Putamen (tissue), 1 donor: ENCODE results near the gene RBBP4.
"Not testable (repeated sequence)": the region's sequence is repeated elsewhere in the genome, so short reads cannot be mapped to it uniquely, and the experiment has no call there.

Experiments used
- DNase-seq: peaks from one replicate; pipeline ENCODE4 v3.0.0-alpha.2; 2016; ENCODE audit warnings: low spot score

Gene RBBP4

DNA sequence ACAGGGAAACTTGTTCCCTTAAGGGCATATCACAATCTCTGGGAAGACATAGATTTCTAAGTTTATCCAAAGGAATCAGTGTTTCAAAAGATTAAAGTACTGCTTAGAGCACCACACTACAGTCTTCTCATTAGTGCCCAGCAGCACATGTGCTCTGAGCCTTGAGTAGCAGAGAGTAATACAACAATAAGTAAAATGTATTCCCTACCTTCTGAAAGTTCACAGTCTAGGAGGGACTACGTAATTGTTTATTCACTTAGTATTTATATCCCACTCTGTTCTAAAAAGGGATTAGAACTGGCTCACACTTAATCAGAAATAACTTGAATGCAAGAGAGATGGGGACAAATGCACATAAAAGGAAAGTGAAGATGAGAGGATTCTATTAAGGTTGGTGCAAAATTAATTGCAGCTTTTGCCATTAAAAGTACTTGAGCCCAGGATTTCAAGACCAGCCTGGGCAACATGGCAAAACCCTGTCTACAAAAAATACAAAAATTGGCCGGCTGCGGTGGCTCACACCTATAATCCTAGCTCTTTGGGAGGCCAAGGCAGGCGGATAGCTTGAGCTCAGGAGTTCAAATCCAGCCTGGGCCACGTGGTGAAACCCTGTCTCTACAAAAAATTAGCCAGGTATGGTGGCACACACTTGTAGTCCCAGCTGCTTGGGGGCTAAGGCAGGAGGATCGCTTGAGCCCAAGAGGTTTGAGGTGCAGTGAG lies 42.6 kb downstream of the RBBP4 start:
- DNase-seq, result no peak

DNA sequence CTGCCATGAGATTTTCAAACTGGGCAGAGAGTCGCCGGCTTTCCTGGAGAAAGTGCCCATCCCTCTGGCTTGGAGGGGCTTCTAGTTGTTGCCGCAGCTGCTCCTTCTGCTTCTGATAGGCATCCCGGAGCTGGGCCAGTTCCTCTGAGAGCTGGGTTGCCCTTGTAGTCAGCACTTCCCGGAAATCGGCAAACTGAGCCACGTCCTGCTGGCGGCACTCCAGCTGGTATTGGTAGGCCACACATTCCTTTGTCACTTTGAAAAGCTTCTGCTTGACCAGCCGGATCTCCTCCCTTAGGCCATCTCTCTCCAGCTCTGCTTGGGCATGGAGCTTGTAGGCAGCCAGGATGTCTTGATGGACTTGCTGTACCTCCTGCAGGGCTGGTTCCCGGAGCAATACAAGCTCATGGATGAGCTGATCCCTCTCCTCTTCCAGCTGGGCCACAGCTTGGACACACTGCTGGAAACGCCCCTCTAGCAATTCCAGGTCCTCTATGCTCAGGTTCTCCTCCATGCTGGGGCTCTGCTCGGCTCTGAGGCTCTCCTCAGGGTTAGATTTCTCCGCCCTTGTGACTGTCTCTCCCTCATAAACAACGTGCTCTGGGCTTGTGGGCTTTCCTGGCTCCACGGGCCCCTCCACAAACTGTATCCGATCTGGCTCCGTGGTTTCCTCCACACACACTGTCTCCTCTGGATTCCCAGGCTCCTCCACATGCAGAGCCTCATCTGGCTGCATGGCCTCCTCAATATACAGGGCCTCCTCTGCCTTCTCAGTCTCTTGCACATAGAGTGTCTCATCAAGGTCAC lies 44.3 kb downstream of the RBBP4 start:
- DNase-seq, result no peak

DNA sequence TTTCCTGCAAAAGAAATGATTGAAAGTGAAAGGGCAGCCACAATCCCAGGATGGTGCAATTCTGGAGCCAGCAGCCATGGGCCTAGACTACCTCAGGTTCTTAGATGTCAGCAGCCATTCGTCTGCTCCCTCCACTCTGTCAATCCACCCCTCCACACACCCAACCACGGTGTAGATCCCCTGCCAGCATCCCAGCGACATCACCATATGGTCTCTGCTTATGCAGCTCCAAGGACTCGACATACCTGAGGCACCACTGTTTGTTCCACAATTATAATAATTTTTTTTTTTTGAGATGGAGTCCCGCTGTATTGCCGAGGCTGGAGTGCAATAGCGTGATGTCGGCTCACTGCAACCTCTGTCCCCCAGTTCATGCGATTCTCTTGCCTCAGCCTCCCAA lies 45.0 kb downstream of the RBBP4 start:
- no peak for DNase-seq

DNA sequence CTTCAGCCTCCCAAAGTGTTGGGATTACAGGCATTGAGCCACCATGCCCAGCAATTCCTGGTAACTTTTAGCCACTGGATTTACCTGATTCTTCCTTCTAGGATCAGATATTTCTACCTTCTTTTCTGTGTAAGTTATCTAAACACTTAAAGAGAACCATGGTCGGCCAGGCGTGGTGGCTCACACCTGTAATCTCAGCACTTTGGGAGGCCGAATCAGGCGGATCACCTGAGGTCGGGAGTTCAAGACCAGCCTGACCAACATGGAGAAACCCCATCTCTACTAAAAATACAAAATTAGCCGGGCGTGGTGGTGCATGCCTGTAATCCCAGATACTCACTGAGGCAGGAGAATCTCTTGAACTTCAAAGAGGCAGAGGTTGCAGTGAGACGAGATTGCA lies 46.0 kb downstream of the RBBP4 start:
- DNase-seq, result not testable (repeated sequence)

DNA sequence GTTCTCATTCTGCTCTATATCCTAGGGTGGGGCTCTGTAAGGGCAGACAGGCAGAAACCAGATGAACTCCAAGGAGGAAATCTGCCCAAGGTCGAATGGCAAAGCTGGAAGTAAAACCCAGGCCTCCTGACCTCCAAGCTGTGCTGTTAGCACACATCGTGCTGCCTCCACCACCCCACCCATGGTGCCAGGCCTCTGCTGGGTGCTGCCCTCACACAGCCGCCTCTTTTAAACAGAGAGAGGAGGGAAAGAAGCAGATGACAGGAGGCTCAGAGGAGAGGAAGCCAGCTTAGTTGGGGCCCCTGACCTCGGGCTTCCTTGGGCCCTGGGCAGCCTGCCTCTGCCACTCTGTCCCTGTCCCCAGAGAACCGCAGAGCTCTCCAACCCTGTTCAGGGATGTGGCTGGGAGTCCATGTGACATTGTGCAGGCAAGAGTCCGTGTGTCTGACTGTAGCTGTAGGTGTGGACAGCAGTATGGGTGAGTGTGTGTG lies 50.5 kb downstream of the RBBP4 start:
- DNase-seq, result no peak

DNA sequence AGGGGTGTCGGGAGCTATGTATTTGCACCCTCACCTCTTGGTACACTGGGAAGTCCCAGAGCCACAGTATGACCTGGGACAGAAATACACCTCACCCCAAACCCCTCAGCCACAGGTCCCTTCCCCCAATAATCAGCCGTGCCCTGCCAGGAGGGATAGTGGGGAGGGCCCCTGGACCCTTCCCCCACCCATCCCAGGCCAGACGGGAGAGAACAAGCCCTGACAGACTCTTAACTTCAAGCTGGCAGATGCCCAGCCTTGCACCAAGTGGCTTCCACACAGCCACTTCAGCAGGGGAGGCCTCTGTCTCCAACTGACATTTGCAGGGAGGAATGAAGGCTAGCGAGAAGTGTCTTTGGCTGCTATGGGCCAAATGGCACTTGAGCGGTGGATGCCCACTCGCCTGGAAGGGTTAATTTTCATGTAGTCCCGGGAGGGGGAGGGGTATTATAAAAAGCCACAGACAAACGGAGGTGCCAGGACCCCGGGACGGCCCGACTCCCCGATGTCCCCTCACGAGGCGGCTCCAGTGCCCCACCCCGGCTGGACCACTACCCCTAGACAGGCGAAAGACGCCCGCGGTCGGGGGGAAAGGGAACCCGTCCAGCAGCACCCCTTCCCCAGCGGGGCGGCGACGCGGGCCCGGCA lies 51.1 kb downstream of the RBBP4 start:
- DNase-seq, result no peak

DNA sequence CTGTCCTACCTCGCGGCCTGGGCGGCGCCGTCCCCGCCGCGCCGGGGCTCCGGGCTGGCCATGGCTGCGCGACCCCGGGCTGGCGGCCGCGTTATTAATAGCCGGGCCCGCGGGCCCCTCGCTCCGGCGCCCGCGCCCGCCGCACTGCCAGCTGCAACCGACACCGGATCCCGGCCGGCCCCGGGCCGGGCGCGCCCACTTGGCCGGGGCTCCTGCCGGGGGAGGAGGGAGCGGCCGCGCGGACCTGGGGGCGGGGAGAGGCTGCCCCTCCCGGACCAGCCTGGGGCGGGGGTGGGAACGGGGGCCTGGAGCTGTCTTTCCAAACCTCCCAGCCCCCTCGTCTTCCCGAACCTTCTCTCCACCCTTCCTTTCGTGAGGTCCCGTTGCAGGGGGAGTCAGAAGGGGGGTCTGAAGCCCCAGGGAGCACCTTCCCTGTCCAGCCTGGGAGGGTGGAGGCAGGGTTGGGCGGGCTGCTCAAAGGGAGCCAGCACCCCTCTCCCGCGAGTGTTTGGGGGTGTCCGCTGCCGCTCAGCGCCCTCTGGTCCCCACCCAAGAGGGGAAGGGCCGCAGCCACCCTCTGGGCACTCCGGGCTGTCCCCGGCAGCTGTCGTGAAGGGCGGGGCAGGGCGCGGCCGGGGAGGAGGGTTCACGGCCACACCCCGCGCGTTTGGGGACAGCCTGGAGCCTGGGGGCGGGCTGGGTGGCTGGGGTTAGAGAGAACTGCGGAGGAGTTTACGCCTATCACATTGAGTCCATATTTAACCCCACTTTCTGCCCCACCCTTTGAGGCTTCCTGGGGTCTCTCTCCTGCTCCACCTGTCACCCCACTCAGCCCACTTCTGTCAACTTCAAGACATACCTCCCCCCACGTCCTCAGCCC lies 51.8 kb downstream of the RBBP4 start, which contains the start of gene SYNC:
Gene SYNC (minus strand): TSS at position 172 of the 880 bp plus-strand sequence. CDS start 110 bp downstream, at position 62.
- no peak for DNase-seq

DNA sequence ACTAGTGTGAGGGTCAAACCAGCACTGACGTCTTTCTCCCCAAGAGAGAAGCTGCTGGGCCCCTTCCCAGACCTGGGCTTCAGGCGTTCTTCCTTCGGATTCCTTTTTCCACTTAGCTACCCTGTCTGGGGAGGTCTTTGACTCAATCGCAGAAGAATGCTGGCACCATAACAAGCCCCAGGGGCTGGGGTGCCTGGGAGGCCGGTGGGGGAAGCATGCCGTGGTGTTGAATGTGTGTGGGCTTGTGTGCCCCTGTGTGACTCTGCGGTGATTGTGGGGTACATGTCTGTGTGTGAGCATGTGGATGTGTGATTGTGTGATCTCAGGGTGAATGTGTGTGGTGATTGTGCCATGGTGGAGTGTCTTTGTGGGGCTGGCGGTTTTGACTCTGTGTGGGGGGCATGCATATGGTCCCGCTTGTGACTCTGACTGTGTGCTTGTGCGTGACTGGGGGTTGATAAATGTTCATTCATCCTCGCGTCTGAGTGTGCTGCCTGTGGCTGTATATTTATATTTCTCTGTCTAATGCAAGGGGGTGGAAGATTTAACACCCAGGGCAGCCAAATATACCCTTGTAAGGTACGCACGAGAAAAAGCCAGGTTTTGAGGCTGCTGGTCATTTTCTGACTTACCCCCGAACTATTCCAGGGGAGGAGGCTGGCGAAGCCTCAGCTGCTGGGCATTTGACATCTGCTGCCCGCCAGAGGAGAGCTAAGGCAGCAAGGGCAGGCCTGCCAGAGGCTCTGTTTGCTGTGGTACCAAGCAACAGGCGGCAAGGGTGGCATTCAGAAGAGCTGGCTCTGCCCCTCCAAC lies 52.7 kb downstream of the RBBP4 start:
- no peak for DNase-seq

DNA sequence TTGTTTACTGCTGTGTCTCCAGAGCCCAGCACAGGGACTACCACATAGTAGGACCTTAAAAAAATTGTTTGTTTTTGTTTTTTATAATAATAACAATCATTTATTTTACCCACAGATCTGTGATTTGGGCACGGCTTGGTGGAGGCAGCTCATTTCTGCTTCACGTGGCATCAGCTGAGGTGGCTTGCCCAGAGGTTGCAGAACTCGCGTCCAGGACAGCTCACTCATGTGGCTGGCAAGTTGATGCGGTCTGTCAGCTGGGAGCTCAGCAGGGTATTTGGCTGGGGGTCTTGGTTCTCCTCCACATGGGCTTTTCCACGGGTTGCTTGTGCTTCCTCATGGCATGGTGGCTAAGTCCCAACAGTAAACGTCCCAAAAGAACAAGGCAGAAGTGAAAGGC lies 54.5 kb downstream of the RBBP4 start:
- no peak for DNase-seq

DNA sequence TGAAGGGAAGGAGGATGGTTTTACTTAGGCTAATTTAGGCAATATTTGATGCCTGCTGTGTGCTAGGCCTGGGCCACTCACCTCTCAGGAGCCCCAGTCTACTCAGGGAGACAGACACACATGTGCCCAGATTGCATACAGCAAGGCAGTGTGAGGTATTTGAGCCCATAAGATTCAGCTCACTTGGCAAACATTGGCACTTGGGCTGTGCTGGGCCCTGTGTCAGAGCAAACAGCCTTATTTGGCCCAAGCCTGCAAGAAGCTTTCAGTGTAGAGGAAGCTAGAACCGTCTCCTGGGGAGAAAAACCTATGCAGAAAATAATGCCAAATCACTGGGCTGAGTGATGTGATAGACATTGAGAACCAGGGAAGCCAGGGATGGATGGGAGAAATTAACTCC lies 55.5 kb downstream of the RBBP4 start:
- DNase-seq, result no peak

DNA sequence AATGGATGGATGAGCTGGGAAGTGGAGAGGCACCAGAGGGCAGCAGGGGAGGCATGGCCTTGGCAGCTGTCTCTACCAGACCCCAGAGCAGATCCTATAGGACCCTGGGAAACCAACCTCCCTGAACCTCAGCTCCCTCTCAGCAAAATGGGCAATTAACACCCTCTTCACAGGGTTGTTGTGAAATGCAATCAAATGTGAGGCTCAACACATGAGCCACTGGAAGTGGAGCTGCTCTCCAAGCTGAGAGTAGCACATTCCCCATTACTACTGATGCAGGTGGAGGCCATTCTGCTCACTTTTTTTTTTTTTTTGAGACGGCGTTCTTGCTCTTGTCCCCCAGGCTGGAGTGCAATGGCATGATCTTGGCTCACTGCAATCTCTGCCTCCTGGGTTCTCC lies 58.1 kb downstream of the RBBP4 start:
- no peak for DNase-seq

DNA sequence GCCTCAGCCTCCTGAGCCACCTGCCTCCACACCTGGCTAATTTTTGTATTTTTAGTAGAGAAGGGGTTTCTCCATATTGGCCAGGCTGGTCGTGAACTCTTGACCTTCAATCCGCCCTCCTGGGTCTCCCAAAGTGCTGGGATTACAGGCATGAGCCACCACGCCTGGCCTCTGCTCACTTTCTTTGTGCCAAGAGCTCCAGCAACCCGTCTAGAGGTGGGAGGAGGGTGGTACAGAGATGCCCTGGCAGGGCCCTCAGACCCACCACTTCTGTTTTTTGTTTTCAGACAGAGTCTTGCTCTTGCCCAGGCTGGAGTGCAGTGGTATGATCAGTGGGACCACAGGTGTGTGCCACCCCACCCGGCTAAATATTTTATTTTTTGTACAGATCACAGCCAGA lies 58.5 kb downstream of the RBBP4 start:
- DNase-seq, result no peak

DNA sequence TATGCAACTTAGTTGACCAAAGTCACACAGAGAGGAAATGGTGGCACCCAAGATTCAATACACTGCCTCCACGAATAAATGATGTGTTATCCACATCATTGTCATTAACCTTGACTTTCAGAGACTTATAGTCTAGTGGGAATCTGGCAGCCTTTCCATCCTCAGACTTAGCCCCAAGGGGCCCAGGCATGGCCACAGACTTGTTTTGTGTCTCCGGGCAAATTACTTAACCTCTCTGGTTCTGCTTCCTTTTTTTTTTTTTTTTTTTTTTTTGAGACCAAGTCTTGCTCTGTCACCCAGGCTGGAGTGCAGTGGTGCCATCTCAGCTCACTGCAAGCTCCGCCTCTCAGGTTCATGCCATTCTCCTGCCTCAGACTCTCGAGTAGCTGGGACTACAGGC lies 60.2 kb downstream of the RBBP4 start:
- not testable (repeated sequence) for DNase-seq

DNA sequence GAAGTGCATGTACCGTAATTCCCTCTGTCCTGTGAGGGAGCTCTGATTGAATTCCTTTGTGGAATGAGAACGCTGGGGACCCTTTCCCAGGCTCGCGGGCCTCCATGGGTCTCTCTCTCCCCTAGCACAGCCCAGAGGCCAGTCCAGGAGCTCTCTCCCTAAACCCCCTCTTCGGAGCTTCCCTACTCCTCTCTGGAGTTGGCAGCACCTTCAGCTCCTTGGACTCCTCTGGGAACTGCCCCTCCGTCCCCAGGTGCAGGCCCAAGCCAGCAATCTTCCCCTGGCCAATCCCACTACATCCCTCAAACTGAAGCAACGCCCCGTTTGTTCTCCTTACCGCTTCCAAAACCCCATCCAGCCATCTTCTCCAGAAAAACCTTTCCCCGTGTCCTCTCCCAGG lies 62.1 kb downstream of the RBBP4 start:
- DNase-seq, result no peak

DNA sequence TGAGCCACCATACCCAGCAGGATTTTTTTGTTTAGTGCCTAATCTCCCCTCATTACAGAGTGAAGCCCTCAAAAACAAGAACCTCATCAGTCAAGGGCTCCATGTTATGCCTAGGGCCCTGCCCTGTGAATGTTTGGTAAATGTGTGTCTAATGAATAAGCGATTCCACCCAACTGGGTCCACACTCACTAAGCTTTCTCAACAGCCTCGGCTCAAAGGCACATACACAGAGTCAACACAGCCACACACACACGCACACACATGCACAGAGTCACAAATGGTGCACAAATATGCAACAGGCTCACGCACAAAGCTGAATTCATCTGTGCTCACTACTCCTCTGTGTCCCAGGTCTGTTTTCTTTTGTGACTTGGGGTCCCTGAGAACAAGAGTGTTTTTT lies 63.3 kb downstream of the RBBP4 start:
- DNase-seq, result no peak

DNA sequence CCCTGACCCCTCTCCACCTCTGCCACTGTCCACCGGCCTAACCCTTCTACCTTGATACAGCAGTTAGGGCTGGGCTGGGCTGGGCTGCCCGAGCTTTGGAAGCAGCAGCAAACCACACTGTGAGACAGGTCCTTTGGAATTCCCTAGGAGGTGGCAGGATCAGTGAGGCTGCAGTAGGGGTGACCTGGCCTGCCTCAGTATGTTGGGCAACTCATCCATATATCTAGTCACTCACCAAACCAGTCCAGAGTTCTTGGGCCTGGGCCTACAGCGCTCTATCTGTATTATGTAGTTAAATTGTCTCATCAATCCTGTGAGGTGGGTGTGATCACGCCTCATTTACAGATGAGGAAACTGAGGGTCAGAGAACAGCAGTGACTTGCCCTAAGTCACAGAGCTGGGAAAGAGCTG lies 64.9 kb downstream of the RBBP4 start:
- DNase-seq, result no peak

DNA sequence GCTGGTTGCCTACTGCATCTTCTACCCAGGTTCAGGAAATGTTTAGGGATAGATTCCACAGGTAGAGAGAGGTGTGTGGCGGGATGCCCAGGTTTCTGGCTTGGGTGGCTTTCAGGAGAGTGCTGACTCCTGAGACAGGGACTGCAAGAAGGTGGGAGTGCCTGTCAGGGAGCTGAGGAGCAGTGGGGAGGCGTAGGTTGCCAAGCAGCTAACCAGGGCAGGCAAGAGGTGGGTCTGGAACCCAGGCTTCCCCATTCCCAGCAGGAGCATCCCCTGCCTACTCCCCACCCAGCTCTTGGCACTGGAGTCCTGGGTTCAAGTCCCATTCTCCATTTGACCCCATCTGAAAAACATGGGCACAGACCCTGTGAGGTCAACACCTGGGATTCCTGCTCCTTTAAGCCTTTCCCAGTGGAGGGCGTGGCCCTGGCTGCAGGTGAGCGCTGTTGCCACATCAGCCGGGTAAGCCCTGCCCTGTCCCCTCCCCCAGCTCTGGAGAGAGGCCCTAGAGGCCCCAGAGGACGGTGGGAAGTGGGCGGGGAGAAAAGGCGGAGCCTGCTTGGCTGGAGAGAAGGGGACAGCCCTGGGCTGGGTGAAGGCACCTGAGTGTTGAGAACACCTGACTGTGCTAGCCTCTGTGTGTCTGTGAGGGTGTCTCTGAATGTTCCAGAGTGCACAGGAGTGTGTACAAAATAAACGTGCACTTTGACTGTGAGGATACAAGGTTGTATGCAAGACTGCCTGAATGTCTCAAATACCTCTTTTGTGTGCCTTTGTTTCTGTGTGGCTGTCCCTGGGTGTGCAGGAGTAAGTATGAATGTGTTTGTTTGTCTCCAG lies 65.5 kb downstream of the RBBP4 start:
- DNase-seq, result no peak

DNA sequence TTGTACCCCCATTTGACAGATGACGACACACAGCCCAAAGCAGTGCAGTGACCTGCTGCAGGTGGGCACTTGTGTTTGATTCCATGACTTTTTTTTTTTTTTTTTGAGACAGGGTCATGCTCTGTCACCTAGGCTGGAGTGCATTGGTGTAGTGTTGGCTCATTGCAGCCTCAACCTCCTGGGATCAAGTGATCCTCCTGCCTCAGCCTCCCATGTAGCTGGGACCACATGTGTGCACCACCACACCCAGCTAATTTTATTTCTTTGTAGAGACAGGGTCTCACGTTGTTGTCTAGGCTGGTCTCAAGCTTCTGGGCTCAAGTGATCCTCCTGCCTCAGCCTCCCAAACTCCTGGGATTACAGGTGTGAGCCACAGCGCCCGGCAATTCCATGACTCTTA lies 66.5 kb downstream of the RBBP4 start:
- DNase-seq, result no peak

DNA sequence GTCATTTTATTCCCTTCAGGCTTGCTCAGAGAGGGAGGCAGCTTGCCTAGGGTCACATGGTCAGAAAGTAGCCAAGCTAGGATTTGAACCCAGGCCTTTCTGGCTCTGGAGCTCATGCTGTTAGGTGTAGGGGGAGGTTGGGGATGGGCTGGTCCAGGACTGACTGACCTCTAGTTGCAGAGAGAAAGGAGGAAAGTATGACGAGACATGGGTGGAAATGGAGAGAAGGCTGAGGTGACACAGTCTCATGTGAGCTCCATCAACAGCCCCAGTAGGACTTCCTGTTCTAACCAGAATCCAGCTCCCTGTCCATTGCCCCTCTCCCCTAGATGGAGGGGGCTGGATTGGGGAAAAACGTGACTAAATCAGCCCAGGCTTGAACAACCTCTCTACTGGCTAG lies 67.0 kb downstream of the RBBP4 start:
- no peak for DNase-seq

DNA sequence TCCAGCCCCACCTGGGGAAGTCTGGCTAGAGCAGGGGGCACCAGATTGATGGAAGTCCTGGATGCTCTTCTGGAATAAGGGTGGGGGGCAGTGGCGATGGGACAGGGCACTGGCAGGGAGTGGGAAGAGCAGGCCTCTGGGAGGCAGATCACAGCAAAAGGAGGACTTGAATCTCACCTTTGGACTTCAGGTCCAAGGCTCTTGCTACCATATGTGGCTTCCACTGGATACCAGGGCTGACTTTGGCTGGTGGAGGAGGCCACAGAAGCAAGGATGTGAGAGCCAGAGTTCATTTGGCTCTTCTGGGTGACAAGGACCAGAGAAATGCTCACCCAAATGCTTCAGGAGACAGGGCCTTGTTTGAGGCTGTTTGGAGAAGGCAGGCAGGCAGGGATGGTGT lies 67.5 kb downstream of the RBBP4 start:
- DNase-seq, result no peak
